ENCODE data around the gene RAB43.
A peak's percentile ranks its signal among the peaks of the same experiment; 100 is the strongest.
"Not testable (repeated sequence)": the region's sequence is repeated elsewhere in the genome, so short reads cannot be mapped to it uniquely, and the experiment has no call there.

RAB43 gene

DNA sequence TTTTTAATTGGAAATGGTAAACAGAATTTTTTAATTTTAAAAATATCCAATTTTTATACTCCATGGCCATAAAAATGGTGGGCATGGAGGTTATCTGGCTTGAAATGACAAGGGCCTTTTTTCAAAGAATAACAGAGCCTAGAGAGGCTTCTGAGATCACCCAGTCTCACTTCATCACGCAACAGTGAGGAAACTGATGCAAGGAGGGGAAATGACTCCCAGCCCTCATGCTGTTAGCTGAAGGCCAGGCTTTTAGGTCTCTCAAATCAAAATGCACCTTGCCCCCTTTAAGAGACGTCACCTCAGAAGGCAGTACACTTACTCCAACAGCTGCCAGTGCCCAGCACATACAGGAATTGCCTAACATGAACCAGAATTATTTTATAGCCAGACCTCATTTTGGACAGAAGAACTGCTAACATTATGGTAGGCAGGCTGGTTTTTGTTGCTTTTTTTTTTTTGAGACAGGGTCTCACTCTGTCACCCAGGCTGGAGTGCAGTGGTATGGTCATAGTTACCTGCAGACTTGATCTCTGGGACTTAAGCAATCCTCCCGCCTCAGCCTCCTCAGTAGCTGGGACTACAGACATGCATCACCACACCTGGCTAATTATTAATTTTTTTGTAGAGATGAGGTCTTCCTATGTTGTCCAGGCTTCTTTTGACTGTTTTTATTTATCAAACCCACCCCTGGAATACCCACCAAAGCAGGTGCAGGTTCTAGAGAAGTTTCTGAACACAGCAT lies 9.1 kb downstream of the RAB43 start:
- H3K27ac ChIP-seq (replicated peaks) = peak overlapping the region; percentile 48
- TF ChIP-seq, protein P1, sequence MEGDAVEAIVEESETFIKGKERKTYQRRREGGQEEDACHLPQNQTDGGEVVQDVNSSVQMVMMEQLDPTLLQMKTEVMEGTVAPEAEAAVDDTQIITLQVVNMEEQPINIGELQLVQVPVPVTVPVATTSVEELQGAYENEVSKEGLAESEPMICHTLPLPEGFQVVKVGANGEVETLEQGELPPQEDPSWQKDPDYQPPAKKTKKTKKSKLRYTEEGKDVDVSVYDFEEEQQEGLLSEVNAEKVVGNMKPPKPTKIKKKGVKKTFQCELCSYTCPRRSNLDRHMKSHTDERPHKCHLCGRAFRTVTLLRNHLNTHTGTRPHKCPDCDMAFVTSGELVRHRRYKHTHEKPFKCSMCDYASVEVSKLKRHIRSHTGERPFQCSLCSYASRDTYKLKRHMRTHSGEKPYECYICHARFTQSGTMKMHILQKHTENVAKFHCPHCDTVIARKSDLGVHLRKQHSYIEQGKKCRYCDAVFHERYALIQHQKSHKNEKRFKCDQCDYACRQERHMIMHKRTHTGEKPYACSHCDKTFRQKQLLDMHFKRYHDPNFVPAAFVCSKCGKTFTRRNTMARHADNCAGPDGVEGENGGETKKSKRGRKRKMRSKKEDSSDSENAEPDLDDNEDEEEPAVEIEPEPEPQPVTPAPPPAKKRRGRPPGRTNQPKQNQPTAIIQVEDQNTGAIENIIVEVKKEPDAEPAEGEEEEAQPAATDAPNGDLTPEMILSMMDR (IDR thresholded peaks at IDR 0.05; ENCODE audit: insufficient read depth, low read length) = no peak
- TF ChIP-seq GABPA (IDR thresholded peaks at IDR 0.05; ENCODE audit: low read depth) (no peak), POLR2AphosphoS5 (IDR thresholded peaks at IDR 0.05; ENCODE audit: low read depth) (no peak), SPI1 (IDR thresholded peaks at IDR 0.05; ENCODE audit: borderline replicate concordance, low read depth) (peak; percentile 25; the same call in 1 of the 2 replicates)
- TF ChIP-seq, protein P2, sequence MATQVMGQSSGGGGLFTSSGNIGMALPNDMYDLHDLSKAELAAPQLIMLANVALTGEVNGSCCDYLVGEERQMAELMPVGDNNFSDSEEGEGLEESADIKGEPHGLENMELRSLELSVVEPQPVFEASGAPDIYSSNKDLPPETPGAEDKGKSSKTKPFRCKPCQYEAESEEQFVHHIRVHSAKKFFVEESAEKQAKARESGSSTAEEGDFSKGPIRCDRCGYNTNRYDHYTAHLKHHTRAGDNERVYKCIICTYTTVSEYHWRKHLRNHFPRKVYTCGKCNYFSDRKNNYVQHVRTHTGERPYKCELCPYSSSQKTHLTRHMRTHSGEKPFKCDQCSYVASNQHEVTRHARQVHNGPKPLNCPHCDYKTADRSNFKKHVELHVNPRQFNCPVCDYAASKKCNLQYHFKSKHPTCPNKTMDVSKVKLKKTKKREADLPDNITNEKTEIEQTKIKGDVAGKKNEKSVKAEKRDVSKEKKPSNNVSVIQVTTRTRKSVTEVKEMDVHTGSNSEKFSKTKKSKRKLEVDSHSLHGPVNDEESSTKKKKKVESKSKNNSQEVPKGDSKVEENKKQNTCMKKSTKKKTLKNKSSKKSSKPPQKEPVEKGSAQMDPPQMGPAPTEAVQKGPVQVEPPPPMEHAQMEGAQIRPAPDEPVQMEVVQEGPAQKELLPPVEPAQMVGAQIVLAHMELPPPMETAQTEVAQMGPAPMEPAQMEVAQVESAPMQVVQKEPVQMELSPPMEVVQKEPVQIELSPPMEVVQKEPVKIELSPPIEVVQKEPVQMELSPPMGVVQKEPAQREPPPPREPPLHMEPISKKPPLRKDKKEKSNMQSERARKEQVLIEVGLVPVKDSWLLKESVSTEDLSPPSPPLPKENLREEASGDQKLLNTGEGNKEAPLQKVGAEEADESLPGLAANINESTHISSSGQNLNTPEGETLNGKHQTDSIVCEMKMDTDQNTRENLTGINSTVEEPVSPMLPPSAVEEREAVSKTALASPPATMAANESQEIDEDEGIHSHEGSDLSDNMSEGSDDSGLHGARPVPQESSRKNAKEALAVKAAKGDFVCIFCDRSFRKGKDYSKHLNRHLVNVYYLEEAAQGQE (IDR thresholded peaks at IDR 0.05; ENCODE audit: insufficient replicate concordance, low read depth) = no peak
- H3K4me3 ChIP-seq (replicated peaks; ENCODE audit: insufficient read depth, low read length) = no peak overlapping the region
- no peaks in the 10 kb centered on the region for H3K27me3 ChIP-seq (ENCODE audit: insufficient read depth, poor library complexity, severe bottlenecking)
- peak in 1 of 2 experiments; percentile 88 for DNase-seq (ENCODE audit: low read depth in 1 of 2, low spot score in 1 of 2)

DNA sequence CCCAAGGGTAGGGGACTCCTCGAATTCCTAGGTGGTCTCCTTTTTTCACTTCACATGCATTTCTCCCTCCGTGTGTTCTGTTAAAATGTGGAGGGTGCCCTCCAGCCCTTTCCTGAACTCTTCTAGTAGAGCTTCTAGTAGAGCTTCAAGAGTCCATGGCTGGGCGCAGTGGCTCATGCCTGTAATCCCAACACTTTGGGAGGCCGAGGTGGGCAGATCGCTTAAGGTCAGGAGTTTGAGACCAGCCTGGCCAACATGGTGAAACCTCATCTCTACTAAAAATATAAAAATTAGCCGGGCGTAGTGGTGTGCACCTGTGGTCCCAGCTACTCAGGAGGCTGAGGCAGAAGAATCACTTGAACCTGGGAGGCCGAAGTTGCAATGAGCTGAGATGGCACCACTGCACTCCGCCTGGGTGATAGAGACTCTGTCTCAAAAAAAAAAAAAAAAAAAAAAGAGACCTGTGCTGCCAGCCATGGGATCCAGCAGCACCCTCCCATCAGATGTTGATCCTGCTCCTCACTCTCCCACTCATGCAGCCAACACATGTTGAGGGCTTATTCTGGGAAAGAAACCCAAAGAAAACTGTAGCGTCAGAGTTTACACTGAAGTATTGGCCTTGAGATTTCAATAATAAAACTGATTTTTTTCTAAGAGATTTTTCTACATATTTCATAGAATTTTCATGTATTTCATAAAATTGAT lies 10.4 kb downstream of the RAB43 start:
- H3K27me3 ChIP-seq (ENCODE audit: insufficient read depth, poor library complexity, severe bottlenecking); H3K4me3 ChIP-seq (replicated peaks; ENCODE audit: insufficient read depth, low read length); DNase-seq (ENCODE audit: low read depth in 1 of 2, low spot score in 1 of 2): not testable (repeated sequence)
- H3K27ac ChIP-seq (replicated peaks) = peak overlapping the region; percentile 48; the same call in 1 of the 2 replicates

DNA sequence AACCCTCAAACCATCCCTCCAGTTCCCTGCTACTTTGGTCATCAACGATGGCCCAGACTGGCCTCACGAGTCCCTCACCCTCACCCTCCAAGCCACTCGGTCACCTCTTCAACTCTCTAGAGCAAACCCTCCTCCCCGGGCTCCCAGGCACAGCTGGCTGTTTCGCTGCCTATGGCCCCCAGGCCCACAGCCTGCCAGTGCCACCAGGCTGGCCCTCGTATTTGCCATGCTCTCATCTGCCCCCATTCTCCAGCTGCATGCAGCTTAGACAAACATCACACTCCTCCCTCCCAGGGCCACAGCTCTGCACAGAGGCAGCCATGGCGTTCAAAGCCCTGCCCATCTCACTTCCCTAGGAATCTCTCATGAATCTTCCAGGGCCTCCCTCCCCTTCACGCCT lies 13.8 kb downstream of the RAB43 start:
- no peak overlapping the region for H3K4me3 ChIP-seq (replicated peaks; ENCODE audit: insufficient read depth, low read length)
- no peaks in the 10 kb centered on the region for H3K27me3 ChIP-seq (ENCODE audit: insufficient read depth, poor library complexity, severe bottlenecking)
- TF ChIP-seq, protein P2 (IDR thresholded peaks at IDR 0.05; ENCODE audit: insufficient replicate concordance, low read depth) = no peak
- TF ChIP-seq, protein P1 (IDR thresholded peaks at IDR 0.05; ENCODE audit: insufficient read depth, low read length) = no peak
- TF ChIP-seq POLR2AphosphoS5 (IDR thresholded peaks at IDR 0.05; ENCODE audit: low read depth) = no peak
- TF ChIP-seq GABPA (IDR thresholded peaks at IDR 0.05; ENCODE audit: low read depth) = no peak
- TF ChIP-seq SPI1 (IDR thresholded peaks at IDR 0.05; ENCODE audit: borderline replicate concordance, low read depth) = no peak
- no peak for DNase-seq (ENCODE audit: low read depth in 1 of 2, low spot score in 1 of 2)
- no peak overlapping the region for H3K27ac ChIP-seq (replicated peaks)

DNA sequence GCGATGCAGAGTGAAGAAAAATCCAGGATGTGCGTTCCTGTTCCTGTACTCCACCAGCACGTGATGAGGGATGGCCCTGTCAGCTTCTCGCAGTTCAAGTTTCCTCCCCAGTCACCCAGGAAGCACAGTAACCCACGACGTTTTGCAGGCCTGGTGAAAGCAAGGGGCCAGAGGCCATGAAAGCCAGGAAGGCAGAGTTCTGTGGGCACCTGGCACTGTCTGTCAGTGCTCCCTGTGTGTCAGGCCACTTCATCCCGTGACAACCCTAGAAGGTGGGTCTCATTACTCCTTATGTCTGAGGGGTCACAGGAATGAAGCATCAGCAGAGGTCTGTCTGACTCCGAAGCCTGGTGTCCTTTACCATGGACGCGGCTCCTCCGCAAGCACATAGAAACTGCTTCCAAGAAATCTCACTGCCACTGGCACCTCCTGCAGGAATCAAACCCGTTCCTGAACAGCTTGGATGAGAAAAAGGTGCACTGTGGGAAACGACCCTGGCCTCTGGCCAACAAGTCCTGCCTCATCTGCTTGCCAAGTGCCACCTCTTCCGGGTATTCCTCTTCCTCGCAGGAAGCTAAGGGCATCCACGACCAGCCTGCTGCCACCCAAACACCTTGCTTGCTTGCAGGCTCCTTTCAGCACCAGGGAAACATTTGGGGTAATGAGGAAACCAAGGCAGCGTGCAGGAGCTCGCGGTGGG lies 14.6 kb downstream of the RAB43 start:
- H3K27ac ChIP-seq (replicated peaks) = no peak overlapping the region

More for the DNA sequence above, 14.6 kb downstream of the RAB43 start:
- Histone ChIP-seq H3K27me3 (ENCODE audit: insufficient read depth, poor library complexity, severe bottlenecking) (no peaks in the 10 kb centered on the region), H3K4me3 (replicated peaks; ENCODE audit: insufficient read depth, low read length) (no peak overlapping the region)
- no peak for DNase-seq (ENCODE audit: low read depth in 1 of 2, low spot score in 1 of 2)
- TF ChIP-seq SPI1 (IDR thresholded peaks at IDR 0.05; ENCODE audit: borderline replicate concordance, low read depth) = no peak
- TF ChIP-seq GABPA (IDR thresholded peaks at IDR 0.05; ENCODE audit: low read depth) = no peak
- TF ChIP-seq, protein P2 (IDR thresholded peaks at IDR 0.05; ENCODE audit: insufficient replicate concordance, low read depth) = no peak
- TF ChIP-seq, protein P1 (IDR thresholded peaks at IDR 0.05; ENCODE audit: insufficient read depth, low read length) = no peak
- TF ChIP-seq POLR2AphosphoS5 (IDR thresholded peaks at IDR 0.05; ENCODE audit: low read depth) = no peak
